GM12873 (cell line): ENCODE results near the gene IL17RE.

ENCODE experiments used
- TF ChIP-seq, protein P1 (sequence below): IDR thresholded peaks from 2 replicates; pipeline ENCODE4 v1.5.1; 2012; ENCODE audit warnings: low read depth, mild to moderate bottlenecking, moderate library complexity, low read length, control low read depth; ENCODE audit not compliant: insufficient read depth; ENCODE audit errors: missing control alignments

Gene IL17RE

DNA sequence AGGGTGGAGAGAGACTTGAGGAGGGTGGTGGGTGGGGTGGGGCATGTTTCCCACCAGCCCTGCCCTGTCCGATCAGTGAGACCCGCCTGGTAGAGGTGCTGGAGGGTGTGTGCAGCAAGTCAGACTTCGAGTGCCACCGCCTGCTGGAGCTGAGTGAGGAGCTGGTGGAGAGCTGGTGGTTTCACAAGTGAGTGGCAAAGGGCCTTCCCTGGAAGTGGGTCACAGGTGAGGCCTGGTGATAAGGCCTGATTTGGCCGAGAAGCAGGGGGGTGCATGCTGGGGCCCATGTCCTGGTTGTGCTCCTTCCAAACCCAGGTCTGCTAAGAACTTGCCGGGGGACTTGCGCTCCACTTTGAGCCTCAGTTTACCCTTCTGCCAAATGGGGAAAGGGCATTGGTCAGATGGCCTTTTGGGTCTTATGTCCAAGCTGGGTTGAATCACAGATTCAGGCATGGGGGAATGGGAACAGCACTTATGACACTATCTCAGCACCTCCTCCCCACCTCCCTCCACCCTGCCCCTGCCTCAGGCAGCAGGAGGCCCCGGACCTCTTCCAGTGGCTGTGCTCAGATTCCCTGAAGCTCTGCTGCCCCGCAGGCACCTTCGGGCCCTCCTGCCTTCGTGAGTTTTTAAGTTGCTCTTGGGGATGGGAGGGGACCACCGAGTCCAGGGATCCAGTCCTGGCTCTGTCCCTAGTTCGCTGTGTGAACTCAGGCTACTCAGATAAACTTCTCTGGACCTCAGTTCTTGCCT, 35.0 kb downstream of the IL17RE start:
- TF ChIP-seq, protein P1, sequence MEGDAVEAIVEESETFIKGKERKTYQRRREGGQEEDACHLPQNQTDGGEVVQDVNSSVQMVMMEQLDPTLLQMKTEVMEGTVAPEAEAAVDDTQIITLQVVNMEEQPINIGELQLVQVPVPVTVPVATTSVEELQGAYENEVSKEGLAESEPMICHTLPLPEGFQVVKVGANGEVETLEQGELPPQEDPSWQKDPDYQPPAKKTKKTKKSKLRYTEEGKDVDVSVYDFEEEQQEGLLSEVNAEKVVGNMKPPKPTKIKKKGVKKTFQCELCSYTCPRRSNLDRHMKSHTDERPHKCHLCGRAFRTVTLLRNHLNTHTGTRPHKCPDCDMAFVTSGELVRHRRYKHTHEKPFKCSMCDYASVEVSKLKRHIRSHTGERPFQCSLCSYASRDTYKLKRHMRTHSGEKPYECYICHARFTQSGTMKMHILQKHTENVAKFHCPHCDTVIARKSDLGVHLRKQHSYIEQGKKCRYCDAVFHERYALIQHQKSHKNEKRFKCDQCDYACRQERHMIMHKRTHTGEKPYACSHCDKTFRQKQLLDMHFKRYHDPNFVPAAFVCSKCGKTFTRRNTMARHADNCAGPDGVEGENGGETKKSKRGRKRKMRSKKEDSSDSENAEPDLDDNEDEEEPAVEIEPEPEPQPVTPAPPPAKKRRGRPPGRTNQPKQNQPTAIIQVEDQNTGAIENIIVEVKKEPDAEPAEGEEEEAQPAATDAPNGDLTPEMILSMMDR = no peak

- TF ChIP-seq, protein P1 = no peak
Measured at GRCh38 chr3:9938966-9939365, 36.3 kb downstream of the IL17RE start.

DNA sequence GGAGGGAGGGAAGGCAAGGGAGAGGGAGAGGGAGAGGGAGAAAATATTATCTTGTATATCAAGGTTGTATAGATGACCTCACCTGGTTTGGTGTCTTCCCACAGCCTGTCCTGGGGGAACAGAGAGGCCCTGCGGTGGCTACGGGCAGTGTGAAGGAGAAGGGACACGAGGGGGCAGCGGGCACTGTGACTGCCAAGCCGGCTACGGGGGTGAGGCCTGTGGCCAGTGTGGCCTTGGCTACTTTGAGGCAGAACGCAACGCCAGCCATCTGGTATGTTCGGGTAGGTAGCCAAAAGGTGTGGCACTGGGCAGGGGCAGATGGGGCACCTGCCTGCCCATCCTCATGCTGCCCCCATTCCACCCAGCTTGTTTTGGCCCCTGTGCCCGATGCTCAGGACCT, 38.1 kb downstream of the IL17RE start:
- TF ChIP-seq, protein P1 = no peak

DNA sequence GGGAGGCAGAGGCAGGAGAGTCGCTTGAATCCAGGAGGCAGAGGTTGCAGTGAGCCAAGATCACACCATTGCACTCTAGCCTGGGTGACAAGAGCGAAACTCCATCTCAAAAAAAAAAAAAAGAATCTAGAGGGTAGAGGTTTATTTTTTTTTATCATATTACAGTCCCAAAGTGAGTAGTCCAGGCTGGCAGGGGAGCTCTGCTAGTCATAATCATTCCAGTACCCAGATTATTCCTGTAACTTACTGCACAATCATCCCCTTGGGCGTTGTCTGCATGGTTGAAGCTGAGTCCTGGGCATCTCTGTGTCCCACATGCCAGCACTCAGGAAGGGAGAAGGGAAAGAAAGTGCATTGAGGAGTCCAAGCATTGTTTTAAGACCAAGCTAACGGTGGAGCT, 39.5 kb downstream of the IL17RE start:
- TF ChIP-seq, protein P1 = no peak

- TF ChIP-seq, protein P1 = no peak
Measured at GRCh38 chr3:9942934-9943690, 40.5 kb downstream of the IL17RE start.

GRCh38 chr3:9944271-9944670, 41.6 kb downstream of the IL17RE start:
- TF ChIP-seq, protein P1 = no peak

GRCh38 chr3:9945358-9945757, 42.7 kb downstream of the IL17RE start:
- TF ChIP-seq, protein P1 = no peak
